ENCODE measurements around the gene PCGF3.

DNA sequence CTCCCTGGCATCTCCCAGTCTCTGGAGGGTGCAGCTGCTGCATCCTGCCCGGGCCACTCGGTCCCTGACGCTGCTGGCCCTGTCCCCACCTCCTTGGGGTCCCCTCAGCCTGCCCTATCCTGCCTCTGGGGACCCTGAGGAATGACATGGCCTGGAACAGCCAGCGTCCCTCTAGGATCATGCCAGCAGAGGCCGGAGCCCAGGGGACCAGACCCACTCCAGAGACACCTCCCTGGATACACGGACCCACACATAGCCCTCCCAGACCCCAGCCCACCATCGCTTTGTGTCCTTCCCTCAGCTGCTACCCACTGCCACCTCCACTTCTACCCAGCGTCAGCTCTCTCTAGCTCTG lies 84.8 kb downstream of the PCGF3 start:
- TF ChIP-seq, protein P1, sequence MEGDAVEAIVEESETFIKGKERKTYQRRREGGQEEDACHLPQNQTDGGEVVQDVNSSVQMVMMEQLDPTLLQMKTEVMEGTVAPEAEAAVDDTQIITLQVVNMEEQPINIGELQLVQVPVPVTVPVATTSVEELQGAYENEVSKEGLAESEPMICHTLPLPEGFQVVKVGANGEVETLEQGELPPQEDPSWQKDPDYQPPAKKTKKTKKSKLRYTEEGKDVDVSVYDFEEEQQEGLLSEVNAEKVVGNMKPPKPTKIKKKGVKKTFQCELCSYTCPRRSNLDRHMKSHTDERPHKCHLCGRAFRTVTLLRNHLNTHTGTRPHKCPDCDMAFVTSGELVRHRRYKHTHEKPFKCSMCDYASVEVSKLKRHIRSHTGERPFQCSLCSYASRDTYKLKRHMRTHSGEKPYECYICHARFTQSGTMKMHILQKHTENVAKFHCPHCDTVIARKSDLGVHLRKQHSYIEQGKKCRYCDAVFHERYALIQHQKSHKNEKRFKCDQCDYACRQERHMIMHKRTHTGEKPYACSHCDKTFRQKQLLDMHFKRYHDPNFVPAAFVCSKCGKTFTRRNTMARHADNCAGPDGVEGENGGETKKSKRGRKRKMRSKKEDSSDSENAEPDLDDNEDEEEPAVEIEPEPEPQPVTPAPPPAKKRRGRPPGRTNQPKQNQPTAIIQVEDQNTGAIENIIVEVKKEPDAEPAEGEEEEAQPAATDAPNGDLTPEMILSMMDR (IDR thresholded peaks at IDR 0.05 in 4 of 5, conservative IDR thresholded peaks at IDR 0.05 in 1 of 5), result no peak
- no peak for TF ChIP-seq POLR2A (IDR thresholded peaks at IDR 0.05)

Measured in gastrocnemius medialis (tissue), 4 donors.